GM18873 (cell line): ENCODE results near the gene PIP4K2A.

ENCODE experiments used
- ATAC-seq: cut with Tn5 transposase; IDR thresholded peaks from one replicate; pipeline ENCODE4 v1.9.1; 2021; ENCODE audit warnings: mild to moderate bottlenecking, moderate library complexity, moderate number of reproducible peaks; ENCODE audit not compliant: unreplicated experiment, low FRiP score

The PIP4K2A gene

GRCh38 chr10:22672319-22673090 lies 41.9 kb downstream of the PIP4K2A start:
- ATAC-seq = no peak

GRCh38 chr10:22670788-22671187 lies 43.6 kb downstream of the PIP4K2A start:
- ATAC-seq = no peak

- no peak for ATAC-seq
Observed at GRCh38 chr10:22669163-22669711, 45.1 kb downstream of the PIP4K2A start.

GRCh38 chr10:22667093-22667480 lies 47.3 kb downstream of the PIP4K2A start:
- no peak for ATAC-seq

- ATAC-seq = peak; percentile 74
Observed at GRCh38 chr10:22666287-22667092, 47.9 kb downstream of the PIP4K2A start.

- ATAC-seq = no peak
Observed at GRCh38 chr10:22665329-22665728, 49.0 kb downstream of the PIP4K2A start.

- ATAC-seq = no peak
Observed at GRCh38 chr10:22662733-22663330, 51.5 kb downstream of the PIP4K2A start.

- ATAC-seq = no peak
Observed at GRCh38 chr10:22659866-22660265, 54.5 kb downstream of the PIP4K2A start.

- ATAC-seq = no peak
Observed at GRCh38 chr10:22658745-22659410, 55.5 kb downstream of the PIP4K2A start.

GRCh38 chr10:22657566-22658225 lies 56.7 kb downstream of the PIP4K2A start:
- no peak for ATAC-seq

- ATAC-seq = no peak
Observed at GRCh38 chr10:22657024-22657423, 57.4 kb downstream of the PIP4K2A start.

GRCh38 chr10:22656036-22656435 lies 58.3 kb downstream of the PIP4K2A start:
- no peak for ATAC-seq

- no peak for ATAC-seq
Observed at GRCh38 chr10:22655312-22655981, 58.9 kb downstream of the PIP4K2A start.

- ATAC-seq = no peak
Observed at GRCh38 chr10:22652988-22653481, 61.3 kb downstream of the PIP4K2A start.

GRCh38 chr10:22651276-22651980 lies 63.0 kb downstream of the PIP4K2A start:
- no peak for ATAC-seq

- ATAC-seq = no peak
Observed at GRCh38 chr10:22649994-22650393, 64.4 kb downstream of the PIP4K2A start.

- ATAC-seq = no peak
Observed at GRCh38 chr10:22649390-22649841, 65.0 kb downstream of the PIP4K2A start.

GRCh38 chr10:22648547-22648961 lies 65.8 kb downstream of the PIP4K2A start:
- ATAC-seq = peak; percentile 32
